RWPE1 (cell line): Measurements from ENCODE around the gene PHLDB3.
"Not testable (repeated sequence)": the region's sequence is repeated elsewhere in the genome, so short reads cannot be mapped to it uniquely, and the experiment has no call there.

ENCODE experiments used
- CTCF ChIA-PET: fragments of 350-600 bp; sonication (Branson Sonifier 250); formaldehyde crosslinking; extraction: SDS; loops from one replicate; lab custom pipeline; 2021; lab: Yijun Ruan, JAX
- POLR2A ChIA-PET: fragments of 400-600 bp; formaldehyde crosslinking; extraction: SDS; loops from one replicate; lab custom pipeline; 2020; ENCODE audit warnings: antibody characterized with exemption; ENCODE audit not compliant: low non-redundant PET; lab: Yijun Ruan, JAX
- DNase-seq: peaks from one replicate; pipeline ENCODE4 v3.0.0; 2012; ENCODE audit warnings: low spot score
- H3K27ac ChIP-seq: fragments of 450-650 bp; 2 replicates; pipeline ENCODE4 v1.5.1; 2017
- CTCF ChIP-seq: fragments of 450-650 bp; conservative IDR thresholded peaks from 2 replicates; pipeline ENCODE4 v1.5.1; 2017; ENCODE audit warnings: low read depth, mild to moderate bottlenecking

PHLDB3 gene

GRCh38 chr19:43439032-43439708, 65.4 kb downstream of the PHLDB3 start:
- no peak for TF ChIP-seq CTCF
- peak overlapping the region; percentile 83 for H3K27ac ChIP-seq
- CTCF ChIA-PET, result interaction anchor here (0.6 to 1.5 kb wide), 7 partner anchors 8 to 768 kb away, joined by 3 to 6 read pairs (median 3); no protein-coding TSS in a partner anchor
- peak; percentile 61 for DNase-seq
- POLR2A ChIA-PET, result no interaction called here

GRCh38 chr19:43438291-43439031, 66.1 kb downstream of the PHLDB3 start:
- DNase-seq, result peak; percentile 29
- ChIA-PET POLR2A (no interaction called here), CTCF (interaction anchor here (0.6 to 0.8 kb wide), 6 partner anchors 8 to 767 kb away, joined by 3 to 6 read pairs (median 3); no protein-coding TSS in a partner anchor)
- peak overlapping the region; percentile 83 for H3K27ac ChIP-seq
- TF ChIP-seq CTCF, result no peak

- H3K27ac ChIP-seq, result peak overlapping the region; percentile 83
- POLR2A ChIA-PET, result no interaction called here
- CTCF ChIA-PET, result no interaction called here
- DNase-seq, result no peak
- no peak for TF ChIP-seq CTCF
Observed at GRCh38 chr19:43437712-43438111, 66.8 kb downstream of the PHLDB3 start.

GRCh38 chr19:43437284-43437683, 67.3 kb downstream of the PHLDB3 start:
- CTCF ChIA-PET, DNase-seq: not testable (repeated sequence)
- POLR2A ChIA-PET, result interaction anchor here (0.6 kb wide), 1 partner anchor 76 kb away, joined by 4 read pairs; no protein-coding TSS in a partner anchor
- peak overlapping the region; percentile 83 for H3K27ac ChIP-seq

- ChIA-PET POLR2A (no interaction called here), CTCF (interaction anchor here (1.3 kb wide), 1 partner anchor 83 kb away, joined by 3 read pairs; no protein-coding TSS in a partner anchor)
- no peak for TF ChIP-seq CTCF
- no peak for DNase-seq
- no peak overlapping the region for H3K27ac ChIP-seq
Observed at GRCh38 chr19:43435775-43436174, 68.8 kb downstream of the PHLDB3 start.

GRCh38 chr19:43433689-43434088, 70.9 kb downstream of the PHLDB3 start:
- POLR2A ChIA-PET, result no interaction called here
- H3K27ac ChIP-seq, result no peak overlapping the region
- no peak for DNase-seq
- CTCF ChIA-PET, result no interaction called here
- no peak for TF ChIP-seq CTCF
